ENCODE measurements around the gene PTPRK. TPM values are rescaled to one million over a fixed set of nuclear protein-coding genes. Genes with fewer than 3 reads are reported as not detected.

PTPRK gene
- total RNA-seq, 2 donors from 2014 or later, result 94.1 to 117 TPM

GRCh38 chr6:127945434-127946097, 574.8 kb downstream of the PTPRK start:
- Histone ChIP-seq H3K9me3 (no peaks in the 10 kb centered on the region), H3K4me1 (no peaks in the 10 kb centered on the region), H3K4me3 (no peak overlapping the region), H3K36me3 (no peaks in the 10 kb centered on the region), H3K9ac (ENCODE audit: low read depth in 2 of 2, low read length in 2 of 2) (no peak overlapping the region), H3K27ac (no peak overlapping the region), H3K27me3 (no peaks in the 10 kb centered on the region)
- TF ChIP-seq CTCF (IDR thresholded peaks at IDR 0.05), result no peak
- no peak for DNase-seq
- intact Hi-C loops (cut with DNase I), result no loop called here

- no peaks in the 10 kb centered on the region for H3K27me3 ChIP-seq
- TF ChIP-seq CTCF (IDR thresholded peaks at IDR 0.05), result no peak
- intact Hi-C loops (cut with DNase I), result no loop called here
- no peaks in the 10 kb centered on the region for H3K36me3 ChIP-seq
- no peak overlapping the region for H3K27ac ChIP-seq
- H3K4me1 ChIP-seq, result no peaks in the 10 kb centered on the region
- H3K9ac ChIP-seq (ENCODE audit: low read depth in 2 of 2, low read length in 2 of 2), result no peak overlapping the region
- H3K9me3 ChIP-seq, result no peaks in the 10 kb centered on the region
- no peak for DNase-seq
- H3K4me3 ChIP-seq, result no peak overlapping the region
Measured at GRCh38 chr6:127941228-127941627, 579.2 kb downstream of the PTPRK start.

GRCh38 chr6:127939442-127940066, 580.8 kb downstream of the PTPRK start:
- H3K9me3 ChIP-seq, result no peaks in the 10 kb centered on the region
- H3K4me1 ChIP-seq, result no peaks in the 10 kb centered on the region
- TF ChIP-seq CTCF (IDR thresholded peaks at IDR 0.05), result no peak
- intact Hi-C loops (cut with DNase I), result no loop called here
- H3K9ac ChIP-seq (ENCODE audit: low read depth in 2 of 2, low read length in 2 of 2), result no peak overlapping the region
- H3K4me3 ChIP-seq, result no peak overlapping the region
- no peaks in the 10 kb centered on the region for H3K27me3 ChIP-seq
- no peak overlapping the region for H3K27ac ChIP-seq
- DNase-seq, result no peak
- H3K36me3 ChIP-seq, result no peaks in the 10 kb centered on the region

- Histone ChIP-seq H3K27me3 (no peaks in the 10 kb centered on the region), H3K27ac (no peak overlapping the region), H3K36me3 (no peaks in the 10 kb centered on the region), H3K9ac (ENCODE audit: low read depth in 2 of 2, low read length in 2 of 2) (no peak overlapping the region), H3K4me3 (no peak overlapping the region), H3K9me3 (no peaks in the 10 kb centered on the region), H3K4me1 (no peaks in the 10 kb centered on the region)
- TF ChIP-seq CTCF (IDR thresholded peaks at IDR 0.05), result no peak
- intact Hi-C loops (cut with DNase I), result no loop called here
- no peak for DNase-seq
Measured at GRCh38 chr6:127938701-127939100, 581.7 kb downstream of the PTPRK start.

GRCh38 chr6:127937747-127938146, 582.7 kb downstream of the PTPRK start:
- Histone ChIP-seq H3K4me1 (no peaks in the 10 kb centered on the region), H3K4me3 (no peak overlapping the region), H3K9ac (ENCODE audit: low read depth in 2 of 2, low read length in 2 of 2) (no peak overlapping the region), H3K36me3 (no peaks in the 10 kb centered on the region), H3K27me3 (no peaks in the 10 kb centered on the region), H3K9me3 (no peaks in the 10 kb centered on the region), H3K27ac (no peak overlapping the region)
- DNase-seq, result no peak
- intact Hi-C loops (cut with DNase I), result no loop called here
- TF ChIP-seq CTCF (IDR thresholded peaks at IDR 0.05), result no peak

Data from colonic mucosa (tissue), 4 donors.